Activated CD8-positive, alpha-beta memory T cell treated with anti-CD3 and anti-CD28 coated beads, Interleukin-2, amount 50 U/mL, for 24 hours (primary cell): ENCODE data around the gene RIPOR3.
"Not testable (repeated sequence)": the region's sequence is repeated elsewhere in the genome, so short reads cannot be mapped to it uniquely, and the experiment has no call there.

Source experiments
- DNase-seq: peaks from one replicate; pipeline ENCODE4 v3.0.0-alpha.2; 2020; ENCODE audit errors: extremely low read depth

Gene RIPOR3

GRCh38 chr20:50724851-50725723 lies 33.7 kb upstream of the RIPOR3 start:
- peak; percentile 51 for DNase-seq

- DNase-seq, result no peak
Observed at GRCh38 chr20:50724112-50724725, 32.9 kb upstream of the RIPOR3 start.

DNA sequence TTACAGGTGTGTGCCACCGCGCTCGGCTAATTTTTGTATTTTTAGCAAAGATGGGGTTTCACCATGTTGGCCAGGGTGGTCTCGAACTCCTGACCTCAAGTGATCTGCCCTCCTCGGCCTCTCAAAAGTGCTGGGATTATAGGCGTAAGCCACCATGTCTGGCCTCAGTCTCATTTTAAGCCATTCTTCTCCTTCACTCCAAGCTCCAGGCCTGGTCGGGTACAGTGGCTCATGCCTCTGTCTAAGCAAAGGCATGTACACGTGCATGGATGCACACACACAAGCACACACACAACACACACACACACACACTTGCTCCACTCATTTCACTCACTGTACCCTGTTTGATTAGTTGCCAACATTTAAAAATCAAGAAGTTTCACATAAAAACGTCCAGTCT lies 32.3 kb upstream of the RIPOR3 start:
- DNase-seq, result no peak

GRCh38 chr20:50722424-50723155 lies 31.2 kb upstream of the RIPOR3 start:
- DNase-seq, result no peak

GRCh38 chr20:50721881-50722281 lies 30.5 kb upstream of the RIPOR3 start:
- no peak for DNase-seq

DNA sequence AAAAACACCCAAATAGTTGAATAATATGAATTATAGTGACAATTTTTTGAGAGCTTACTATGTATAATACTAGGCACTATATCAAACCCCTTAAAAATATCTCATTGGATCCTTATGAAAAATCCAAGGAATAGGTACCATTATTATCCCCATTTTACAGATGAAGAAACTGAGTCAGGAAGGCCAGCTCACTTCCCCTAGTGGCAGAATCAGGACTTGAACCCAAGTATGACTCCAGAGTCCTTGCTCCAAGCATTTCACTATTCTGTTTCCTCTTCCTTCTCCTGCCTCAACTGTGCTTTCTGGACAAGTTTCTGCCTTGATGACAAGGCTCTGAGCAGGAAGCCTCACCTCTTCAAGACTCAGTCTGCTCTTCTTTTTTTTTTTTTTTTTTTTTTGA lies 29.2 kb upstream of the RIPOR3 start:
- no peak for DNase-seq

- DNase-seq, result no peak
Observed at GRCh38 chr20:50720026-50720425, 28.7 kb upstream of the RIPOR3 start.

DNA sequence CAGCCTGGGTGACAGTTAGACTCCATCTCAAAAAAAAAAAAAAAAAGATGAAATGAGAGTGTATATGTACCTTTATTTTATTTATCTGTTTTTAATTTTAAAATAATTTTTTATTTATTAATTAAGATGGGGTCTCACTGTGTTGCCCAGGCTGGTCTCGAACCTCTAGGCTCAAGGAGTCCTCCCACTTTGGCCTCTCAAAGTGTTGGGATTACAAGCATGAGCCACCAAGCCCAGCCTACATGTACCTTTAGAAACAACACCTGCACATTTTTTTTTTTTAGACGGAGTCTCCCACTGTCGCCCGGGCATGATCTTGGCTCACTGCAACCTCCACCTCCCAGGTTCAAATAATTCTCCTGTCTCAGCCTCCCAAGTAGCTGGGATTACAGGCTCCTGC lies 28.0 kb upstream of the RIPOR3 start:
- no peak for DNase-seq

DNA sequence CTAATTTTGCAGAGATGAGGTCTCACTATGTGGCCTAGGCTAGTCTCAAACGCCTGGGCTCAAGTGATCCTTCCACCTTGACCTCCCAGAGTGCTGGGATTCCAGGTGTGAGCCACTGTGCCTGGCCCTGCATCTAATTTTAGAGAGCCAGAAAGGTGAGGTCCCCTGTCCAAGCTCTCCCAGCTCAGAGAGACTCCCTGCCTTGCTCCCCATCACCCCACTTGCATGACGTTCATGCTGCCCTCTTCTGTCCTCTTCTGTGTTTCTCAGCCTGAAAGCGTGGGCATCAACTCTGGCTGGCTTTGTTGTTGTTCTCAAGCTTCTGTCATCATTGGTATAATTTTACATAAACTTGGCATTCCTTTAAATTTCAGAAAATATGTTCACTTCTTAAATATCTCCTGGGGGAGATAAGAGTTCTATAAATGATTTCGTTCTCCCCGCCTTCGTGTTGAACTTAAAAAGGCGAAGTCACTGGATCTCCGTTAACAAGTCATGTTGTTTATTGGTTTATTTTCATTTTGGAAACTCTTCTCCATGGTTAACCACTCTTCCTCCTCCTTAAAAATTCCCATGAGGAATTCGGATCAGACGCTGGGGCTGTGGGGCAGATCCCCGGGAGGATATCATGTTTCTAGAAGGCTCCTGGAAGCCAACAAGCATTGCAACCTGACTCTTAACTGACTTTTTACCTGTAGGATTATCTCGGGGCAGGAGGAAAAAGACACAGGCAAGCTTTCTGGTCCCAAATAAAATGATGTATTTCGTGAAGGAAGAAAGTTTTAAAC lies 26.8 kb upstream of the RIPOR3 start:
- no peak for DNase-seq

- DNase-seq, result no peak
Observed at GRCh38 chr20:50717312-50717711, 26.0 kb upstream of the RIPOR3 start.

- no peak for DNase-seq
Observed at GRCh38 chr20:50716518-50716917, 25.2 kb upstream of the RIPOR3 start.

DNA sequence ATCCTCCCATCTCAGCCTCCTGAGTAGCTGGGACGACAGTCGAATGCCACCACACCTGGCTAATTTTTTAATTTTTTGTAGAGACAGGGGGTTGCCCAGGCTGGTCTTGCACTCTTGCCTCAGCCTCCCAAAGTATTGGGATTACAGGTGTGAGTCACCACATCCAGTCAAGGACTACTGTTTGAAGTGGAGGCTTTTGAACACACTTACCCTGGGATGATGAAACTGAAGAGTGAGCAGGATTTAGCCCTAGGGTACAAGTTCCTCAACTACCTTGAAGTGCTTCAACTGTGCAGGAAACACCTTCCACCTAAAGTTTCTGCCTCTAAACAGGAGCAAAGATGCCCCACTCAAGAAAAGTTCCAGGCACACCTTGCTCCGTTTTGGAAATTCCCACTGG lies 24.4 kb upstream of the RIPOR3 start:
- no peak for DNase-seq

GRCh38 chr20:50714426-50714825 lies 23.1 kb upstream of the RIPOR3 start:
- not testable (repeated sequence) for DNase-seq

GRCh38 chr20:50713657-50714101 lies 22.3 kb upstream of the RIPOR3 start:
- no peak for DNase-seq

- DNase-seq, result no peak
Observed at GRCh38 chr20:50712771-50713656, 21.7 kb upstream of the RIPOR3 start.

GRCh38 chr20:50711113-50711825 lies 19.9 kb upstream of the RIPOR3 start:
- DNase-seq, result no peak

- no peak for DNase-seq
Observed at GRCh38 chr20:50710492-50711063, 19.2 kb upstream of the RIPOR3 start.

DNA sequence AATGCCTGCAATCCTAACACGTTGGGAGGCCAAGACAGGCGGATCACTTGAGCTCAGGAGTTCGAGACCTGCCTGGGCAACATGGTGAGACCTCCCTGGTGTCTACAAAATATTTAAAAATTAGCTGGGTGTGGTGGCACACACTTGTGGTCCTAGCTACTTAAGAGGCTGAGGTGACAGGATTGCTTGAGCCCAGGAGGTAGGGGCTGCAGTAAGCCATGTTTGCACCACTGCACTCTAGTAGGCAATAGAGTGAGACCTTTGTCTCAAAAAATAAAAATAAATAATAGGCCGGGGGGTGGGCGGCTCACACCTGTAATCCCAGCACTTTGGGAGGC lies 18.3 kb upstream of the RIPOR3 start:
- no peak for DNase-seq

DNA sequence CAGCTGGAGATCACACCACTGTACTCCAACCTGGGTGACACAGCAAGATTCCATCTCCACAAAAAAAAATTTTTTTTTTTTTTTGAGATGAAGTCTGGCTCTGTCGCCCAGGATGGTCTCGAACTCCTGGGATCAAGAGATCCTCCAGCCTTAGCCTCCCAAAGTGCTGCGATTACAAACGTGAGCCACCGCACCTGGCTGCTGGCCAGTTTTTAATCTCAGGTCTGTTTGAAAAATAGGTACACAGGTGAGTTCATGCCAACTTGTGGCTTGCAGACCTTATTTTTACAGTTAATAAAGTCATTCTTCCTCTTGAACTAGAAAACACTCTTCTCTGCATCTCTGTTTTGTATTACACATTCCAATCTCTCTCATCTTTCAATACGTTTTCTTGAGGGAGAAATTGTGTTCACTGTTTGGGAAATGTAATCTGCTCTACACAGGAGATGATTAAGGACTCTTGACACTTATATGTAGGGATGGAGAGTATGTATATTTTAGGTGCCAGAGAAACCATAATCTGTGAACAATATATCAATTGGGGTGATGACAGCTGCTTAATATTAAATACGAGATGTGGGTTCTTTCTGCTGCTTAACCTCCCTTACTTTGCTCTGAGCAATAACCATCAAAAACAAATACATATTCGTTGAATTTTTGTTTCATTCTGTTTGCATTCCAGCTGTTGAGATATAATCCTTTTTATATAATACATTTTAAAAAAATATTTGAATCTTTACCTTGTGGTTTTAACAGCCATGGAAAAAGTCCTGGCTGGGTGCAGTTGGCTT lies 17.7 kb upstream of the RIPOR3 start:
- no peak for DNase-seq
